Calu3 (cell line): ENCODE data around the gene IRAK1. TPM values are rescaled to one million over a fixed set of nuclear protein-coding genes. Genes with fewer than 3 reads are reported as not detected.

ENCODE experiments used
- BruUV-seq: library from RNA; stranded (reverse); fragments of 400-500 nt; replicated peaks from 2 replicates; lab custom pipeline; 2021; lab: Mats Ljungman, UMichigan
- CTCF ChIA-PET: fragments of 300-600 bp; sonication (Branson Sonifier 250); formaldehyde crosslinking; loops from one replicate; lab custom pipeline; 2022; ENCODE audit warnings: antibody characterized with exemption; lab: Charles Lee
- DNase-seq: peaks from one replicate; pipeline ENCODE4 v3.0.0; 2022
- H3K27ac Mint-ChIP-seq: one replicate; pipeline ENCODE4 v1.8.0; 2022; ENCODE audit warnings: mixed read lengths; ENCODE audit not compliant: unreplicated experiment
- H3K27me3 Mint-ChIP-seq: one replicate; pipeline ENCODE4 v1.8.0; 2022; ENCODE audit warnings: mixed read lengths; ENCODE audit not compliant: unreplicated experiment
- H3K36me3 Mint-ChIP-seq: one replicate; pipeline ENCODE4 v1.8.0; 2022; ENCODE audit warnings: mild to moderate bottlenecking, moderate library complexity, mixed read lengths; ENCODE audit not compliant: insufficient read depth, unreplicated experiment
- H3K4me1 Mint-ChIP-seq: one replicate; pipeline ENCODE4 v1.8.0; 2022; ENCODE audit warnings: mild to moderate bottlenecking, low read depth, mixed read lengths; ENCODE audit not compliant: unreplicated experiment
- H3K4me3 Mint-ChIP-seq: one replicate; pipeline ENCODE4 v1.8.0; 2022; ENCODE audit warnings: mild to moderate bottlenecking, low read depth, moderate library complexity, mixed read lengths; ENCODE audit not compliant: unreplicated experiment
- H3K9me3 Mint-ChIP-seq: one replicate; pipeline ENCODE4 v1.8.0; 2022; ENCODE audit warnings: low read depth, mixed read lengths; ENCODE audit not compliant: unreplicated experiment
- CTCF ChIP-seq: fragments of 200-600 bp; IDR thresholded peaks from one replicate; pipeline ENCODE4 v1.8.0; 2022; ENCODE audit warnings: antibody characterized with exemption; ENCODE audit not compliant: unreplicated experiment
- intact Hi-C: fragments of 100-400 bp; cut with micrococcal nuclease; formaldehyde crosslinking; loops from one replicate; pipeline ENCODE4 v1.10.0; 2022; ENCODE audit not compliant: unreplicated experiment
- total RNA-seq: library from RNA; stranded (reverse); gene quantifications from 2 replicates; pipeline ENCODE4 v1.2.3, GENCODE V29; 2022

IRAK1 gene
- total RNA-seq, 1 experiment from 2014 or later: 194 TPM

GRCh38 chrX:154027022-154027402, 7.3 kb upstream of the IRAK1 start:
- no peak for DNase-seq
- CTCF ChIA-PET: no interaction called here
- no peaks in the 10 kb centered on the region for H3K27me3 Mint-ChIP-seq
- H3K36me3 Mint-ChIP-seq: peaks cover 27% of the 10 kb centered on the region
- BruUV-seq: no TSS peak
- H3K4me3 Mint-ChIP-seq: no peak overlapping the region
- no peaks in the 10 kb centered on the region for H3K4me1 Mint-ChIP-seq
- TF ChIP-seq CTCF: no peak
- intact Hi-C loops: no loop called here
- H3K27ac Mint-ChIP-seq: no peak overlapping the region
- no peaks in the 10 kb centered on the region for H3K9me3 Mint-ChIP-seq

GRCh38 chrX:154026136-154027021, 6.7 kb upstream of the IRAK1 start:
- DNase-seq: no peak
- CTCF ChIA-PET: no interaction called here
- H3K9me3 Mint-ChIP-seq: no peaks in the 10 kb centered on the region
- peaks cover 22% of the 10 kb centered on the region for H3K36me3 Mint-ChIP-seq
- no peak overlapping the region for H3K27ac Mint-ChIP-seq
- BruUV-seq: no TSS peak
- no peak overlapping the region for H3K4me3 Mint-ChIP-seq
- no peaks in the 10 kb centered on the region for H3K27me3 Mint-ChIP-seq
- no peak for TF ChIP-seq CTCF
- no peaks in the 10 kb centered on the region for H3K4me1 Mint-ChIP-seq
- intact Hi-C loops: no loop called here

- Mint-ChIP-seq H3K27me3 (no peaks in the 10 kb centered on the region), H3K4me3 (no peak overlapping the region), H3K4me1 (no peaks in the 10 kb centered on the region), H3K27ac (no peak overlapping the region), H3K36me3 (peaks cover 24% of the 10 kb centered on the region), H3K9me3 (no peaks in the 10 kb centered on the region)
- intact Hi-C loops: no loop called here
- no peak for TF ChIP-seq CTCF
- no peak for DNase-seq
- BruUV-seq: no TSS peak
- CTCF ChIA-PET: no interaction called here
Measured at GRCh38 chrX:154025230-154025629, 5.5 kb upstream of the IRAK1 start.

GRCh38 chrX:154024271-154024670, 4.6 kb upstream of the IRAK1 start:
- no peak for TF ChIP-seq CTCF
- Mint-ChIP-seq H3K27ac (no peak overlapping the region), H3K36me3 (peaks cover 28% of the 10 kb centered on the region), H3K27me3 (no peaks in the 10 kb centered on the region), H3K4me1 (no peaks in the 10 kb centered on the region), H3K4me3 (no peak overlapping the region), H3K9me3 (no peaks in the 10 kb centered on the region)
- intact Hi-C loops: no loop called here
- DNase-seq: no peak
- CTCF ChIA-PET: no interaction called here
- no TSS peak for BruUV-seq
